Stimulated activated CD4-positive, alpha-beta T cell treated with anti-CD3 and anti-CD28 coated beads, TNF-alpha, amount 100 ng/mL, for 1 hour (primary cell): Measurements from ENCODE around the gene GRK2.
A peak's percentile ranks its signal among the peaks of the same experiment; 100 is the strongest.
"Not testable (repeated sequence)": the region's sequence is repeated elsewhere in the genome, so short reads cannot be mapped to it uniquely, and the experiment has no call there.

Source experiments
- DNase-seq, 3 donors: peaks; one replicate each; pipeline ENCODE4 v3.0.0-alpha.2; 2020; ENCODE audit warnings: low read depth in 3 of 3, low spot score in 1 of 3

Gene GRK2

DNA sequence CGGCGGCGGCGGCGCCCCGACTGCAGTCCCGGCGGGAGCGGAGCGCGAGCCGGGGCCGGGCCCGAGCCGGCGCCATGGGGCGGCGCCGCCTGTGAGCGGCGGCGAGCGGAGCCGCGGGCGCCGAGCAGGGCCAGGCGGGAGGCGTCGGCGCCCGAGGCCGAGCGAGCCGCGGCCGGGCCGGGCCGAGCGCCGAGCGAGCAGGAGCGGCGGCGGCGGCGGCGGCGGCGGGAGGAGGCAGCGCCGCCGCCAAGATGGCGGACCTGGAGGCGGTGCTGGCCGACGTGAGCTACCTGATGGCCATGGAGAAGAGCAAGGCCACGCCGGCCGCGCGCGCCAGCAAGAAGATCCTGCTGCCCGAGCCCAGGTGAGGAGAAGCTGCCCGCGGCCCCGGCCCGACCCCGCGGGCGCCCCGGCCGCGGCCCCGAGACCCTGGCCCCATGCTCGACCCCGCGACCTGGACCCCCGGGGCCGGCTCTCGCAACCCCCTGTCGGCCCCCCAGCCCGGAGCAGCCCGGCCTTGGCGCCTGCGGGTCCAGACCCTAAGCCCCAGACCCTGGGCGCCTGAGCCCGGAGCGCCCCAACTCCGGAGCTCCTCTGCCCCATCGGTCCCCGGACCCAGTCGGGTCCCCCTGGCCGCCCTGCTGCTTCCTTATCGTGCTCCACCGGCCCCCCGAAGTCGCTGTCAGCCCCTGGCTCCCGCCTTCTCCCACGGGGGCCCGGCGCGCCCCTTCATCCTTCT, at the start of gene GRK2:
Gene GRK2, plus strand, starts transcription at position 25 of the 739 bp plus-strand sequence. Its CDS starts 227 bp downstream, at position 252.
- no peak for DNase-seq

- no peak for DNase-seq
Observed at GRCh38 chr11:67227726-67228125, 38.5 kb upstream of the GRK2 start.

- no peak for DNase-seq
Observed at GRCh38 chr11:67230406-67230805, 35.9 kb upstream of the GRK2 start.

DNA sequence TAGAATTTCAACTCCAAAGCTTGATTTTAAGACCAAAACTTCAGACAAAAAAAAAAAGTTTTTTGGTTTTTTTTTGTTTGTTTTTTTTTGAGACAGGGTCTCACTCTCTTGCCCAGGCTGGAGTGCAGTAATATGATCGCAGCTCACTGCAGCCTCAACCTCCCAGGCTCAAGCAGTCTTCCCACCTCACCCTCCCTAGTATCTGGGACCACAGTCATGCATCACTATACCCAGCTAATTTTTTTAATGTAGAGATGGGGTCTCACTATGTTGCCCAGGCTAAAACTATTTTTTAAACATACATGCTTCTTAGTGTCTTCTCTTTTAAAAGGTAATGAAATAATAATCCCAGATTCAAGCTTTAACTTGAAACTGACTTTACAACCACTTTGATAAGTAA, 35.4 kb upstream of the GRK2 start:
- no peak for DNase-seq

DNA sequence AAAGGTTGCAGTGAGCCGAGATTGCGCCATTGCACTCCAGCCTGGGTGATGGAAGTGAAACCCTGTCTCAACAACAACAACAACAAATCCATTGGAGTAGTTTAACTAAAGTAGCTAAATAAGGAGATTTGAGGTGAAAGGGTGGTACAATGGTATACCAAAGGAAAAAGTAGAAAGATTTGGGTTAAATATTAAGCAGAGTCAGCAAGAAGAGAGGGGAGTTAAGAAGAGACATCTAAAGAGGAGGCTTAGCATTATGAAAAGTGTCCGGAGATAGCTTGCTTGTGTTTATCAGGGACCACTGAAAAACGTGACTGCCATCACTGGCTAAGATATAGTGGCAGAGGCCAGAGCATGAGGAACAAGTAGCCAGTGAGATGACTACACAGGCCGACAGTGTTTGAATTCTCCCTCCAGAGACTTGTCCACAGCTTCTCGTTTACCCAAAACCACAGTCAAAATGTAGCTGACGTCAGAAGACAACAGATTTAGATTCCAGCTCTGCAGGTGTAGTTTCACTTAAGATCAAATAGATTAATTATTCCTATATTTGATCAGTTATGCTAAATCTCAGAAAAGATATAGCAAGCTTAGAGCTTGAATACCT, 32.6 kb upstream of the GRK2 start:
- DNase-seq: no peak

DNA sequence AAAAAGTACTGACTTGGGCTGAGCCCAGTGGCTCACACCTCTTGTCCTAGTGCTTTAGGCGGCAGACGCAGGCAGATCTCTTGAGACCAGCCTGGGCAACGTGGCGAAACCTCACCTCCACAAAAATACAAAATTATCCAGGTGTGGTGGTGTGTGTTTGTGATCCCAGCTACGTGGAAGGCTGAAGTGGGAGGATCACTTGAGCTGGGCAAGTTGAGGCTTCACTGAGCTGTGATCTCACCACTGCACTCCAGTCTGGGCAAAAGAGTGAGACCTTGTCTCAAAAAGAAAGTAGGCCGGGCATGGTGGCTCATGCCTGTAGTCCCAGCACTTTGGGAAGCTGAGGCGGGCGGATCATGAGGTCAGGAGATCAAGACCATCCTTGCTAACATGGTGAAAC, 31.7 kb upstream of the GRK2 start:
- not testable (repeated sequence) for DNase-seq

GRCh38 chr11:67237574-67237973, 28.7 kb upstream of the GRK2 start:
- no peak for DNase-seq

DNA sequence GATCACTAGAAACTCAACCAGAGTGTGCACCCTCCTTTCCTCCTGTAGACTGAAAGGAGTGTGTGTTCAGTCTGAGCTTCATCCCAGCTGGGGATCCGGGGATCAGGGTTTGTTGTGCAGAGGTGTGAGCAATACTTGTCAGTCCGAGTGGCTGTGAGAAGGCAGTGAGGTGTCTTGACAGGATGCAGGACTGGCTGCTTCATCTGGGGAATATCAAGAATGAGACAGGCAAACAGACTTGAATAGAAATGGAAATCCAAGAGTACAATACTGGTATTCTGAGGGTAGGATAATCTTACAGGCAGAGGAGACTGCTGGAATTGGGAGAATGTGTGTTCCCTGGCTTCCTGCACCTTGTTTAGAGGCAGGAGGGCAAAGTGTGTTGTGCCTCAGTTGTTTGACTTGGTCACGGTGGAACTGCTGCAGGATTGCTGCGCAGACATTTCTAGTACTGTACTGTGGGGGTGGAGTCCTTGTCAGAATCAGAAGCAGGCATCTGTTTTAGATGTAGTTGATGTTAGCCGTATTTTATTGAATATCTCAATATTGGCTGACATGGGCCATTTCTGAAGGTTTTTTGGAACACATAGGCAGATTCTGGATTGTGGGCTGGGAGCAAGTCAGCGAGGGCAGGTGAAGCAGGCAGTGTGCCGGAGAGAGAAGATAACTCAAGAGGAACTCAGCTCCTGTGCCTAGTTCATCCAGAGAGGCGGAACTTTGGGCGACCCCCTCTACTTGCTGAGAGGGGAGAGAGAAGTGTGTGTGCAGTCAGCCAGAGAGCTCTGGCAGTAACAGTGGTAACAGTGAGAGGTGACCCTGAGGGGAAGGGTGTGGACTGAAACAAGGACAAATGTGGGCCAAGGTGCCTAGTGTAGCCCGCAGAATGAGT, 27.1 kb upstream of the GRK2 start:
- DNase-seq: no peak

GRCh38 chr11:67239783-67240575, 26.3 kb upstream of the GRK2 start:
- DNase-seq: peak; percentile 85 to 94 (median 92)

DNA sequence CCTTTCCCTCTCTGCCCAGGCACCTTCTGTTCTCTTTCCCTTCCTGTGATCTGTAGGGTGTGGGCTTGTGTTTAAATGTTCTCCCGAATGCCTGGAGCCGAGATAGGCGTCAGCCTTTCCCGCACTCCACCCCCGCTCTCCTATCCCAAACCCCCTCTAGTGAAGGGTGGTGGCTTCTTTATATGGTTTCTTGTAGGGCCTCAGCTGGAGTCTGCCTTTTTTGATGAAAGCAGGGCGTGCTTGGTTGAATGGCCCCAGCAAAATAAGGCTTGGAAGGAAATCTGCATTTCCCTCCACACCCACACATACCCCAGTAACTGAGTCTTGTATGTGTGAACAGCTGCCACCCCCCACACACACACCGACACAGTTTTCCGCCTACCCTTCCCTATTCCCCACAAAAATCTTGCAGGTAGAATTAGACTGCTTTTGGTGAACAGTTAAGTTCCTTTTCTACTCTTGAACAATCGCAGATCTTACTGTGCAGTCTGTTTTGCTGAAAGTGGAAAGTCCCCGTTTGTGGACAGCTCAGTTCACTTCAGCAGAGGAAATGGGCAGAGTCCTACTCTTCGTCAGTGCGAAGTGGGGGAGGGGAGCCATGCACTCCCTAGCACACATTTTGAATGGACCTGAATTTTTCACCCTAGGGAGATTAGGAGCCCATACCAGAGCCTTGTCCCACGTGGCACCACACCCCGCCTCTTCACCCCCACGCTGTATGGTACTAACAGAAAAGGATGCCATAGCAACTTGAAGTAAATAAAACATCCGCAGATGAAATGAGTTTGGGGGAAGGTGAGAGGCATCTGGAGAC, 25.5 kb upstream of the GRK2 start:
- peak; percentile 47 to 56 (median 51) for DNase-seq

- no peak for DNase-seq
Observed at GRCh38 chr11:67242548-67242947, 23.7 kb upstream of the GRK2 start.

DNA sequence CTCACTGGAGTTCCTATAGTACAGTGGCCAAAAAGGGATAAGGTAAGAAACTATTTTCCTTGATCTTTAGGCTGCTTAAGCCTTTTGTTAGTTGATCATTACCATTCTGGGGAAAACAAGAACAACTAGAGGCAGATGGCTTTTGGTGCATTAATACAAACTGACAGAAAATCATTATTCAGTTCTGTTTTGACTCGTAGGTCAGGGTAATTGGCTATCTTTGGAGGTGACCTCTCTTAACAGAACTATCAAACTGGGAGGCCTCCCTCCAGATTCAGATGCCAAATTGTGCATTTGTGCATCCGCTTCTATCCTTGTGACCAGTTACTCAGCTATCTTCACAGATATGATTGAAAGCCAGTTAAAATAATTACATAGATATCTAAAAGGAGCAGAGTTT, 23.2 kb upstream of the GRK2 start:
- DNase-seq: no peak

GRCh38 chr11:67245046-67245445, 21.2 kb upstream of the GRK2 start:
- no peak for DNase-seq

GRCh38 chr11:67247946-67248550, 18.2 kb upstream of the GRK2 start:
- DNase-seq: no peak

GRCh38 chr11:67248653-67249052, 17.6 kb upstream of the GRK2 start:
- no peak for DNase-seq

GRCh38 chr11:67250059-67251043, 15.9 kb upstream of the GRK2 start:
- DNase-seq: no peak

DNA sequence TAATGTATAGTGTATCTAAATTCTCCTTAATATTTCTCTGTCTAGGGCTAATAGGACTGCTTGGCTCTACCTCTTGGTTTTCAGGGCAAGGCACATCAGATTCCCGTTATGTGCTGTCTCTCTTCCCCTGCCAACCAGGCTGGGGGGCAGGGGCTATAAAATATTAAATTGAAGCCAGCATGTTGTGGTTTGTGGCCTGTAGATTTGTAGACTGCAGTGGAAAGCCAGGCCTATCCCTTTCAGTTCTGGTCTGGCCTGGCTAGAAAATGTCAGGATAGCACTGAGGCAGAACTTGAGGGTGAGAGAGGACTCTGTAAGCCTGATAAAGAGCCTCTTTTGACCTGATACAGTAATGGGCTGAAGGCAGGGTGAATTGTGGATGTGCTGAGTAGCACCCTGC, 14.4 kb upstream of the GRK2 start:
- no peak for DNase-seq

GRCh38 chr11:67252831-67253239, 13.4 kb upstream of the GRK2 start:
- DNase-seq: no peak
